ENCODE results near the gene PCNT. TPM values are rescaled to one million over a fixed set of nuclear protein-coding genes. Genes with fewer than 3 reads are reported as not detected.

PCNT gene
- total RNA-seq, 3 donors from 2014 or later (not counting 1 experiment from before 2014, with no cell fraction given) = 83.6 to 94.9 (median 84.0) TPM

DNA sequence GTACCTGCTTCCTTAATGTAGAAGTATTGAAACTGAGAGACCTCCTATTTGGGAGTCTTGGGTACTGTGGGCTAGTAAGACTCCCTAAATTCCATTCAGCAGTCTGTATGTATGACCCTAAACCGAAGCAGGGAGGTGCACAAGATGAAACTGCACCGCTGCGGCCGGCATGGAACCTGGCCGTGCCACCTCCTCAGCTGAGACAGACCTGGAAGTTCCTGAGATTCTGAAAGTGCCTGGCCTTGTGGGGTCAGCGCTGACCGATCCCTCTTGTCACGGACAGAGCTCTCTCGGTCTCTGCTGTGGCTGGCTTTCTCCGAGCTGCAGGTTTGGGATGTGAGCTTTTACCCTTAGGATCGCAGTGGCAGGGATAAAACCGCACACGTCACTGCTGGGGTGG lies 27.0 kb downstream of the PCNT start:
- no peaks in the 10 kb centered on the region for H3K27me3 ChIP-seq (ENCODE audit: control insufficient read depth, insufficient read depth, low read length)
- Mint-ChIP-seq H3K9me3 (no peaks in the 10 kb centered on the region), H3K27me3 (ENCODE audit: low read depth in 2 of 2) (no peaks in the 10 kb centered on the region), H3K4me1 (no peaks in the 10 kb centered on the region), H3K4me3 (no peak overlapping the region), H3K27ac (no peak overlapping the region), H3K36me3 (peaks cover 14% of the 10 kb centered on the region)
- H3K9me3 ChIP-seq (ENCODE audit: control insufficient read depth, insufficient read depth, low read length) = no peaks in the 10 kb centered on the region
- TF ChIP-seq, protein P1, sequence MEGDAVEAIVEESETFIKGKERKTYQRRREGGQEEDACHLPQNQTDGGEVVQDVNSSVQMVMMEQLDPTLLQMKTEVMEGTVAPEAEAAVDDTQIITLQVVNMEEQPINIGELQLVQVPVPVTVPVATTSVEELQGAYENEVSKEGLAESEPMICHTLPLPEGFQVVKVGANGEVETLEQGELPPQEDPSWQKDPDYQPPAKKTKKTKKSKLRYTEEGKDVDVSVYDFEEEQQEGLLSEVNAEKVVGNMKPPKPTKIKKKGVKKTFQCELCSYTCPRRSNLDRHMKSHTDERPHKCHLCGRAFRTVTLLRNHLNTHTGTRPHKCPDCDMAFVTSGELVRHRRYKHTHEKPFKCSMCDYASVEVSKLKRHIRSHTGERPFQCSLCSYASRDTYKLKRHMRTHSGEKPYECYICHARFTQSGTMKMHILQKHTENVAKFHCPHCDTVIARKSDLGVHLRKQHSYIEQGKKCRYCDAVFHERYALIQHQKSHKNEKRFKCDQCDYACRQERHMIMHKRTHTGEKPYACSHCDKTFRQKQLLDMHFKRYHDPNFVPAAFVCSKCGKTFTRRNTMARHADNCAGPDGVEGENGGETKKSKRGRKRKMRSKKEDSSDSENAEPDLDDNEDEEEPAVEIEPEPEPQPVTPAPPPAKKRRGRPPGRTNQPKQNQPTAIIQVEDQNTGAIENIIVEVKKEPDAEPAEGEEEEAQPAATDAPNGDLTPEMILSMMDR (IDR thresholded peaks at IDR 0.05) = no peak
- no peak overlapping the region for H3K4me3 ChIP-seq (ENCODE audit: low read length)
- DNase-seq = no peak
- WGBS (ENCODE audit: insufficient coverage) = 98% methylated on average over 13 of the region's 13 CpGs
- intact Hi-C loops (cut with micrococcal nuclease) = no loop called here
- H3K36me3 ChIP-seq (ENCODE audit: control insufficient read depth, insufficient read depth, low read length) = peaks cover 91% of the 10 kb centered on the region
- no peak overlapping the region for H3K27ac ChIP-seq (ENCODE audit: low read length)
- no peaks in the 10 kb centered on the region for H3K4me1 ChIP-seq (ENCODE audit: control insufficient read depth, insufficient read depth, low read length)
- no peak for ATAC-seq

DNA sequence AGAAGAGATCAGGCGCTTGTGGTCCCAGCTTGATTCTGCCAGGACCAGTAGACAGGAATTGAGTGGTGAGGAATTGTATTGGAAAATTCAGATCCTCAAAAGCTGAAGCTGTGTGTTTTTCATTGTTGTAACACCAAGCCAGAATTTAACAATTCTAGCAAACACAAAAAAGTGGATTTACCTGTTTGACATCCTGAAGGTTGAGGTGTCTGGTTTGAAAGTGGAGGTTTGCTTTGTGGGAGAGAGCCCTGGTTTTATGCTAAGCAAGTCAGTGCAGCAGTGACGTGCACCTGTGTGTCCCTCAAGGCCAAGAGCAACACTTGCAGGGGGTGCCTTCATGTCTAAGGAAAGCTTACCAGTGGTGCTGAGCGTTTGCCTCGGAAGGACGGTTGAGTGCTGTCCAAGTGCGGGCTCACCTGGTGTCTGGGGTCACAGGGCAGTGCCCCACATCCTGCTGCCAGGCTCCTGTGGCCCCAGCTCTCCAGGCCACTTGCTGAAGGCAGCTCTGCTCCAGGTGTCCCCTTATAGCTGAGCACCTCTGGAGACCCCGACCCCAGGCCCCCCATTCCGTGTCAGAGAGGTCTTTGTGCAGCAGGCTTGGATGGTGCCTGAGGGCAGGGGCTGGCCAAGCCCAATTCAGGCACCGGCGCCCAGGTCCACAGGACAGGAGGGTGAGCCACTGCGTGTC lies 27.7 kb downstream of the PCNT start:
- Mint-ChIP-seq H3K9me3 (no peaks in the 10 kb centered on the region), H3K36me3 (peaks cover 14% of the 10 kb centered on the region), H3K4me1 (no peaks in the 10 kb centered on the region), H3K27me3 (ENCODE audit: low read depth in 2 of 2) (no peaks in the 10 kb centered on the region), H3K4me3 (no peak overlapping the region), H3K27ac (no peak overlapping the region)
- Histone ChIP-seq H3K4me1 (ENCODE audit: control insufficient read depth, insufficient read depth, low read length) (no peaks in the 10 kb centered on the region), H3K36me3 (ENCODE audit: control insufficient read depth, insufficient read depth, low read length) (peaks cover 86% of the 10 kb centered on the region), H3K27ac (ENCODE audit: low read length) (no peak overlapping the region), H3K4me3 (ENCODE audit: low read length) (no peak overlapping the region), H3K27me3 (ENCODE audit: control insufficient read depth, insufficient read depth, low read length) (no peaks in the 10 kb centered on the region), H3K9me3 (ENCODE audit: control insufficient read depth, insufficient read depth, low read length) (no peaks in the 10 kb centered on the region)
- 98% methylated on average over 11 of the region's 11 CpGs for WGBS (ENCODE audit: insufficient coverage)
- no peak for ATAC-seq
- intact Hi-C loops (cut with micrococcal nuclease) = no loop called here
- no peak for DNase-seq
- TF ChIP-seq, protein P1 (IDR thresholded peaks at IDR 0.05) = no peak

DNA sequence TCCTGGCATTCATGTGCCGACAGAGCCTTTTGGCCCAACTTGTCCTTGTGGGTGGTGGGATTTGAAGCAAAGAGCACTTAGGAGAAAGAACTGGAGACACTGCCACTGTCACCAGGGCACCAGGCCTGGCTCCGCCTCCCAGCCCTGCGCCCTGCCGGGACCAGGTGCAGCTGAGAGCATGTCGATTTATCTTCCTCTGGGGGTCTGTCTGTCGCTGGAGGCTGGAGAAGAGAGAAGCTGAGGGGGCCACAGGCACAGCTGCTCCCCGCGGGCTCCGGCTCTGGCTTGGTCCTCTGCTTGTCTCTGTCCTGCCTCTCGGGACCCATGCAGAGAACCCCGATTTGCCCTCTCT lies 28.2 kb downstream of the PCNT start:
- Mint-ChIP-seq H3K27ac (no peak overlapping the region), H3K9me3 (no peaks in the 10 kb centered on the region), H3K36me3 (peaks cover 14% of the 10 kb centered on the region), H3K4me3 (no peak overlapping the region), H3K27me3 (ENCODE audit: low read depth in 2 of 2) (no peaks in the 10 kb centered on the region), H3K4me1 (no peaks in the 10 kb centered on the region)
- Histone ChIP-seq H3K27me3 (ENCODE audit: control insufficient read depth, insufficient read depth, low read length) (no peaks in the 10 kb centered on the region), H3K9me3 (ENCODE audit: control insufficient read depth, insufficient read depth, low read length) (no peaks in the 10 kb centered on the region), H3K4me3 (ENCODE audit: low read length) (no peak overlapping the region), H3K27ac (ENCODE audit: low read length) (no peak overlapping the region), H3K36me3 (ENCODE audit: control insufficient read depth, insufficient read depth, low read length) (peaks cover 85% of the 10 kb centered on the region), H3K4me1 (ENCODE audit: control insufficient read depth, insufficient read depth, low read length) (no peaks in the 10 kb centered on the region)
- intact Hi-C loops (cut with micrococcal nuclease) = no loop called here
- WGBS (ENCODE audit: insufficient coverage) = 96% methylated on average over 11 of the region's 11 CpGs
- TF ChIP-seq, protein P1 (IDR thresholded peaks at IDR 0.05) = no peak
- DNase-seq = no peak
- no peak for ATAC-seq

DNA sequence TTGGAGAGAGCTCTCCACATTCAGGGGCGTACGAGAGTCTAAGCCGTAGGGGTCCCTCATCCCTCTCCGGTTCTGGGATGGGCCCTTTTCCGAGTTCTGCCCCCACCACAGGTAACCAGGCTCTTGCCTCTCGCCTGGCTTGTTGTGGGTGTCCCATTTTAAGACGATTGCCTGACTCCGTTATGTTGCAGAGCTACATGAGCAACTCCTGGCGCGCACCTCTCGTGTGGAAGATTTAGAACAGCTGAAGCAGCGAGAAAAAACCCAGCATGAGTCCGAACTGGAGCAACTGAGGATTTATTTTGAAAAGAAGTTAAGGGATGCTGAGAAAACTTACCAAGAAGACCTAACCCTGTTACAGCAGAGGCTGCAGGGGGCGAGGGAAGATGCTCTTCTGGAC lies 29.0 kb downstream of the PCNT start:
- H3K27ac Mint-ChIP-seq = no peak overlapping the region
- intact Hi-C loops (cut with micrococcal nuclease) = no loop called here
- TF ChIP-seq, protein P1 (IDR thresholded peaks at IDR 0.05) = no peak
- no peak overlapping the region for H3K4me3 ChIP-seq (ENCODE audit: low read length)
- H3K27me3 Mint-ChIP-seq (ENCODE audit: low read depth in 2 of 2) = no peaks in the 10 kb centered on the region
- H3K36me3 Mint-ChIP-seq = peaks cover 14% of the 10 kb centered on the region
- H3K27ac ChIP-seq (ENCODE audit: low read length) = no peak overlapping the region
- ATAC-seq (no peak), DNase-seq (no peak)
- no peaks in the 10 kb centered on the region for H3K27me3 ChIP-seq (ENCODE audit: control insufficient read depth, insufficient read depth, low read length)
- no peaks in the 10 kb centered on the region for H3K9me3 ChIP-seq (ENCODE audit: control insufficient read depth, insufficient read depth, low read length)
- peaks cover 79% of the 10 kb centered on the region for H3K36me3 ChIP-seq (ENCODE audit: control insufficient read depth, insufficient read depth, low read length)
- no peaks in the 10 kb centered on the region for H3K4me1 Mint-ChIP-seq
- WGBS (ENCODE audit: insufficient coverage) = 99% methylated on average over 14 of the region's 14 CpGs
- no peaks in the 10 kb centered on the region for H3K9me3 Mint-ChIP-seq
- no peak overlapping the region for H3K4me3 Mint-ChIP-seq
- no peaks in the 10 kb centered on the region for H3K4me1 ChIP-seq (ENCODE audit: control insufficient read depth, insufficient read depth, low read length)

Data from natural killer cell (primary cell).